Activated CD8-positive, alpha-beta memory T cell treated with anti-CD3 and anti-CD28 coated beads, Interleukin-2, amount 50 U/mL, for 1 hour (primary cell): ENCODE data around the gene DOCK4.

Experiments
- DNase-seq: peaks from one replicate; pipeline ENCODE4 v3.0.0-alpha.2; 2020; ENCODE audit errors: extremely low read depth

Gene DOCK4

GRCh38 chr7:111734954-111735660, 471.1 kb downstream of the DOCK4 start:
- no peak for DNase-seq

- DNase-seq: no peak
Observed at GRCh38 chr7:111732923-111733322, 473.3 kb downstream of the DOCK4 start.

GRCh38 chr7:111730476-111731300, 475.5 kb downstream of the DOCK4 start:
- no peak for DNase-seq

- DNase-seq: no peak
Observed at GRCh38 chr7:111730057-111730456, 476.1 kb downstream of the DOCK4 start.

- no peak for DNase-seq
Observed at GRCh38 chr7:111729483-111729882, 476.7 kb downstream of the DOCK4 start.

- no peak for DNase-seq
Observed at GRCh38 chr7:111728635-111728995, 477.6 kb downstream of the DOCK4 start.

- no peak for DNase-seq
Observed at GRCh38 chr7:111727905-111728634, 478.1 kb downstream of the DOCK4 start.

GRCh38 chr7:111718886-111719285, 487.3 kb downstream of the DOCK4 start:
- no peak for DNase-seq

GRCh38 chr7:111711426-111712065, 494.7 kb downstream of the DOCK4 start:
- DNase-seq: no peak

GRCh38 chr7:111710839-111711380, 495.3 kb downstream of the DOCK4 start:
- no peak for DNase-seq

- DNase-seq: no peak
Observed at GRCh38 chr7:111708072-111708471, 498.1 kb downstream of the DOCK4 start.

- no peak for DNase-seq
Observed at GRCh38 chr7:111705807-111706206, 500.4 kb downstream of the DOCK4 start.

GRCh38 chr7:111697771-111698170, 508.4 kb downstream of the DOCK4 start:
- no peak for DNase-seq

GRCh38 chr7:111694376-111694775, 511.8 kb downstream of the DOCK4 start:
- no peak for DNase-seq

GRCh38 chr7:111690364-111691111, 515.7 kb downstream of the DOCK4 start:
- DNase-seq: no peak

- DNase-seq: no peak
Observed at GRCh38 chr7:111685349-111685748, 520.9 kb downstream of the DOCK4 start.

- no peak for DNase-seq
Observed at GRCh38 chr7:111682588-111683340, 523.4 kb downstream of the DOCK4 start.

GRCh38 chr7:111681242-111681641, 525.0 kb downstream of the DOCK4 start:
- DNase-seq: no peak

- no peak for DNase-seq
Observed at GRCh38 chr7:111678986-111679385, 527.2 kb downstream of the DOCK4 start.

GRCh38 chr7:111678281-111678680, 527.9 kb downstream of the DOCK4 start:
- no peak for DNase-seq
